GM19238 (cell line): ENCODE measurements around the gene DBH.

Source experiments
- DNase-seq: peaks from one replicate; pipeline ENCODE4 v3.0.0; 2011; ENCODE audit warnings: low spot score; ENCODE audit not compliant: insufficient read length

DBH gene

GRCh38 chr9:133635533-133636531 lies at the start of gene DBH:
DBH (plus strand) TSS chr9:133636363; CDS start chr9:133636372, 9 bp downstream.
- DNase-seq, result no peak

DNA sequence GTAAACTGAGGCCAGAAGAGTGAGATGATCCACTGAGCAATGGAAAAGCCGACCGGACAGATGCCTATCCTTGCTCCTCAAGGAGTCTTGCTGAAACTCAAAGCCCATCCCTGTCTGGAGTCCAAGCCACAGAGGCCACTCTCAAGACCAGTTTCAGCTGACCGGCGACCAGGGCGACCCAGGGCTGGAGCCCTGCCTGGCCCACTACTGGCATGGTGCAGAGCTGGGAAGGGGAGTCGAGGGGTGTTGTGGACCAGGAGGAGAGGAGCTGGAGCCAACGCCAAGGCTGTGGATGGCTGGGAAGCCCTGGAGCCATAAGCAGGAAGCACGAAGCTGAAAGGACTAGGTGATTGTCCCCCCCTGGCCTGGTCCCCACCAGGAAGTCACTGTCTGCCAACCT lies 49.1 kb upstream of the DBH start:
- DNase-seq, result no peak

DNA sequence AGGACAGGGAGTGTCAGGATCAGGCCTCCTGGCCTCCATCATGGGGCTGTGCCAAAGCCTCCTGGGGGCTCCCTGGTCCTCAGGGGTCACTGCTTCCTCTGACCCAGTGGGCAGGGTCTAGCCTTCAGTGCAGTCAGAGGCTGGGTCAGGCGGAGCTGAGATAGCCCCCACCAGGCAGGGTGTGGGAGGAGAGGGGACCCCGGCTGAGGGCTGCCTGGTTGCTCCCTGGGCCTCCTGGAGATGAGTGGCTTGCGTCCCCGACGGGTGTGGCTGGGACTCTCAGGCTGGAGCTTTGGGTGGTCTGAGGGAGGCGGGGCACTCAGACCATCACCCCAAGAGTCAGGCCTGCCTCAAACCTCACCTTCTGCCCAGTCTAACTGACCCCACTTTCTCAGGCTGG lies 48.7 kb upstream of the DBH start:
- no peak for DNase-seq

DNA sequence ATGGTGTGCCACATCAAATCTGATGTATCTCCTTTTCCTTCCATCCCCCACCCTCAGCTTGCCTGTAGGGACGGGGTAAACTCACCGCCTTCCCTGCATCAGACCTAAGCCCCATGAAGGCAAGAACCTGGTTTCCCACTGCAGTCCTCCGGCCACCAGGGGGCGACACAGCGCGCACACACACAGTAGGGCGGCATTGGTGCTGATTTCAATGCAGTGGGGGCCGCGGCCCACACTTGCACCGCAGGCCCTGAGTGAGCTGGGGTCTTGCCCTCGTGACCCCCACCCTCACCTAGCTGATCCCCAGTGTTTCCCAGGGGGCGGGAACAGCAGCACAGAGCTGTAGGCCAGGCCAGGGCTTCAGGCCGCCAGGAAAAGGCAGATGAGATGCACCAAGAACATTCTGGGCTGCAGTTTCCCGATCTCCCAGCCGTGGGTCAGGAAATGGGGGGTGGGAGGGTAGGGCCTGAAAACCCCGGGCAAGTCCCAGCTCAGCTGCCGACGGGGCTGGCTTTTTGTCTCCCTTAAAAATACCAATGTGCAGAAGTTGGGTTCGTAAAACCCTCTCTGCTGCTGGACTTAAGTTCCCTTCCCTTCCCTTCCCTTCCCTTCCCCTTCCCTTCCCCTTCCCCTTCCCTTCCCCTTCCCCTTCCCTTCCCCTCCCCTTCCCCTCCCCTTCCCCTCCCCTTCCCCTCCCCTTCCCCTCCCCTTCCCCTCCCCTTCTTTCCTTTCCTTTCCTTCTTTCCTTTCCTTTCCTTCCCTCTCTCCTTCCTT lies 46.5 kb upstream of the DBH start:
- no peak for DNase-seq

DNA sequence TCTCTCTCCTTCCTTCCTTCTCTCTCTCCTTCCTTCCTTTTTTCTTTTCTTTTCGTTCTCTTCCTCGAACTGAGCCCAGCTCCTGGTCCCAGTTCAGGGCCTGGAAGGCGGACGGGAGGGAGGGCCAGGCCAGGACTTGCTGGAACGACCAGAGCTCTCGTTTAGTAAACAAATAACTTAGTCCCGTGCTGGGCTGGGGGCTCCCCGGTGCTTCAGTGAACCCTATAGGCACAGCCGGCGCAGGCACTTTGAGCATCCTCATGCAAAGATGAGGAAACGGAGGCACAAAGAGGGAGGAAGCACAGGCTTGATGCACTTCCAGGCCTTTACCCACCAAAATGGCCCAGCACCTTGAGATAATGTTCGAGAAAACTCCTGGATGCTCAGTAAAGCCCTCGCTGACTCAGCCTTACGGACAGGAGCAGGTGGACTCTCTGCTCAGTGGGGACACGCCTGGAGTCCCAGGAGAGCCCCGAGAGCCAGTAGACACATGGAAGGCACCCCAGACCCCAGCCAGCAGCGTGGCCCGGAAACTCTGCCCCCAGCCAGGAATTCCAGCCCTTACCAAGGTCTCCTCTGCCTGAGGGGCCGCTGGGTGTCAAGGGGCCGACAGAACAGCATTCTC lies 45.8 kb upstream of the DBH start:
- no peak for DNase-seq

DNA sequence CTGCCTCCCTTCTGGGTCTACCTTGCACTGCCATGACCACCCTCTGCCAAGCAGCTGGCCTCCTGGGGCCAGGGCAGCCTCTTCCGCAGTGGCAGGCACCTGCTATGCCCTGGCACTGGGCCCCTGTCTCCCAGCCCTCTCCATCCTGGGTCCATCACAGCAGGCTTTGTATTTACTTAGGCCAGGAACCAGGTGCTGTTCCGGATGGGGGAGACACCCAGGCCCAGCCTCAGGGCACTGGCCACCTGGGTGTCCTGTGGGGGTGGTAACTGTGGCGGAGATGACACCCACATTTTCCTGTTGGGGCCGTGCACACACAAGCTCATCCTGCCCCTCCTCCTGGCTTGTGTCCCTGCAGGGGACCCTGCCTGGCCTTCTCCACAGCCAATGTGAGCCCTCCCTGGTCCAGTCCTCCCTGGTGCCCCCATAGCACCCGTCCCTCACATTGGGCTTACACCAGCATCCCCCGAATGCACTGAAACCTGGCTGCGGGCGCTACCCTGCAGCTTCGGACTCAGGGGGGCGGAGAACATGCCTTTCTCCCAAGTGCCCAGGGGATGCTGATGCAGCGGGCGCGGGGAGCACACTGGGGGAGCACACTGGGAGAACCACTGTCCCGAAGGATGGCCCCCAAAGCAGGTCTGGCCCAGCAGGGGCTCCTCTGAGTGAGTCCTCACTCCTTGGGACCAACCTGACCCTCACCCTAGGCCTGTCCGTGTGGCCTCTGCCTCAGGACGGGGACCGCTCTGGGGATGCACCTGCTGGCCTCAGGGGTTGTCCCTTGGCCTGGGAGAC lies 44.9 kb upstream of the DBH start:
- DNase-seq, result no peak

DNA sequence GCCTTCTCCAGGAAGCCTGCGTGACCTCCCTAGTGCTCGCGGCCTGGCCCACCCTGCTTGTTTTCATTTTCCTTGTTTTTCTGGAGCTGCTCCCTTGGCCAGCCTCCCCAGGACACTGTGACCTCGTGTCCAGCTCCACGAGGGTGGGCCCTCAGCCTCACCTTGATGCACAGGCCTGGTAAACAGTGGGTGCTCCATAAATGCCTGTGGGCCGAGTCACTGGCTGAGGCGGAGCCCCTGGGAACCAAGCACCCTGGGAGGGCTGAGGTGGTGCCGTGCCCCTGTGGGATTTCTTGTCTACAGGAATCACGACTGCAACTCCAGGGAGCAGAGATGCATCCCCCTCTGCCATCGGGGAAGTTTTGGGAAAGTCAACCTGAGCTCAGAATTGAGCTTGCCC lies 44.2 kb upstream of the DBH start:
- DNase-seq, result no peak

DNA sequence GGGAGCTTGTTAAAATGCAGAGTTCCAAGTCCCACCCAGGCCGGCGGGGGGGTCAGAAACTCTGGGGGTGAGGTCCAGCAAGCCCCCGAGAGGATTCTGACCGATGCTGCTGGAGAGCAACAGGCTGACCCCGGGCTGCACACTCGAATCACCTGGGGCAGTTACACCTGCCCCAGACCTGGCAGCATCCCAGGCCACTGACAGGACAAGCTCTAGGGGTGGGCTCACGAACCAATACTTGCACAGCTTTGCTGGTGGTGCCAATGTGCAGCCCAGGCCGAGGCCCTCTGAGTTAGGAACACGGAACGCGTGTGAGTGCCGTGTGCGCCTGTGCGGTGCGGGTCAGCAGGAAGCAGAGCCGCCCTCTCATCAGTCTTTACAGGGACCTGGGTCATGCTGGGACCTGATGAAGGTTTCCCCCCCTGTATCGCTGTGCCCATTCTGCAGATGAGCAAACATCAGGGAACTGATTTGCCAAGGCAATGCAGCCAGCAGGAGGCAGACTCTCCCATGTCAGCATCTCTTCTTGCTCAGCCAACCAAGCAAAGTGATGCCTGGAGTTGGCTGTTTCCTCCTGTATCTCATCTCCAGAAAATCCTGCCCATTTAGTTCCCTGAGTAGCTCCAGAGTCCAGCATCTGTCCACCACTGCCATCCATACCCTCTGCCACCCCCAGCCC lies 43.3 kb upstream of the DBH start:
- DNase-seq, result no peak

GRCh38 chr9:133593587-133594253 lies 42.4 kb upstream of the DBH start:
- DNase-seq, result no peak

DNA sequence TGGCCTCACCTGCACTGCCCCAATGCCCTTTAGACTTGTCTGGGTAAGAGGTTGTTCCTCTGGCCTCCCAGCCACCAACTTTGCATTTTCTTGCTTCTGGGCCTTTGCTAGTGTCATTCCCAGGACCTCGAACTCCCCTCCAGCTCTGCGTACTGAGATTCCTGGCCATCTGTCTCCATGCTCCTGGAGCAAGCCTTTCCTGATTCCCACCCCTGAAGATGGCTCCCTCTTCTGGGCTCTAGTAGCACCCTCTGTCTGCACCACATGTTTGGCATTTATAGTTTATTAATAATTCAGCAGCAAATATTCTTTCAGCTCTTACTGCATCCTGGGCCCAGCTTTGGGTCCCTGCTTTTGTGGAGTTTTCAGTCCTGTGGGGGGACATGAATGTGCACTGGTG lies 41.9 kb upstream of the DBH start:
- DNase-seq, result no peak

DNA sequence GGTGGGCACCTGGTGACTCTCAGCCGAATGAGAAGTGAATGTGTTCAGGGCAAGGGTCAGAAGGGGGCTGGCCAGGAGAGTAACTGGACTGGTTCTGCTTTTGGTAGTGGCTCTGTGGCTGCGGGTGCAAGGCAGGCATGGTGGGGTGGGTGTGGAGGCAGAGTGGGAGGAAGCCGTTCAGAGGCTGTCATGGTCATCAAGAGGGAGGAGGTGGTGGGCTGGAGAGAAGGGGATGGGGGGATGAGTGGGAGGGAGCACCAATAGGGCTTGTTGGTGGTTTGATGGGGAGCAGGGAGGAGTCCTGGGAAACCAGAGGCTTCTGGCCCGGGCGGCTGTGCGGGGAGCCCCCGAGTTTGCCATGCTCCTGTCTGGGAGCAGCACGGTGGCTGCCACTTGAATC lies 40.3 kb upstream of the DBH start:
- no peak for DNase-seq

GRCh38 chr9:133597316-133597957 lies 38.7 kb upstream of the DBH start:
- no peak for DNase-seq

GRCh38 chr9:133598978-133599377 lies 37.2 kb upstream of the DBH start:
- DNase-seq, result no peak

GRCh38 chr9:133599470-133600173 lies 36.5 kb upstream of the DBH start:
- no peak for DNase-seq

GRCh38 chr9:133600739-133601138 lies 35.4 kb upstream of the DBH start:
- no peak for DNase-seq

DNA sequence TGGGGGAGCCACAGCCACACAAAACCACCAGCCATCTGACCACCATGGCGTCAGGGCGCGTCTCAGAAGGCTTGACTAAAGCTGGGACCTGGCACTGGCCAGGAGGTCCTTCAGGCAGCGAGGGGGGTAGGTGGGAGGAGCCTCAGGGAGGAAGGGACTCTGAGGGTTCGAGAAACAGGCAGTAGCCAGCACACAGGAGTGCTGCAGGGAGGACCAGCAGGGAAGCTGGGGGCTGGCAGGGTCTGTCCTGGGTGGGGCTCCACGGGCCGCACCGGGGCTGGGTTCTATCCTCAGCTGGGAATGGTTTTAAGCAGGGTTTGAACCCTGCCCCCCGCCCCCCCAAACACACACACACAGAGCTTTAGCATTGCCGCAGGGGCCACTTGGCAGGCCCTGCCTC lies 34.4 kb upstream of the DBH start:
- DNase-seq, result no peak

DNA sequence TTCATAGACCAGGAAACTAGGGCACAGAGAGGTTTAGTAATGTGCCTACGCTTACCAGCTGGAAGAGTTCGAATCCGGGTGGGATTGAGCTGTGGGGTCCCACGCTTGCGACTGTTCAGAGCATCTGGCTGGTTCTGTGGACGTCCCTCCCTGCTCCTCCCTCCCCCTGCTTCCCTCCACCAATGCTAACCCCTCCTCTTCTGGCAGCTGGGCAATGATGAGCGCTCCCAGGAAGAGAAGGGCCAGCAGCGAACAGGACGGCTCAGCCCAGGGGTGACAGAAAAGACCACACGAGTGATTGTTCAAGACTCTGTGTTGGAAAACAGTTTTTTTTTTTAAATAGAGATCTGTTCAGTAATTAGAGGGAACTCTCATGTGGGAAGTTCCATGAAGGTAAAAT lies 33.9 kb upstream of the DBH start:
- DNase-seq, result no peak

DNA sequence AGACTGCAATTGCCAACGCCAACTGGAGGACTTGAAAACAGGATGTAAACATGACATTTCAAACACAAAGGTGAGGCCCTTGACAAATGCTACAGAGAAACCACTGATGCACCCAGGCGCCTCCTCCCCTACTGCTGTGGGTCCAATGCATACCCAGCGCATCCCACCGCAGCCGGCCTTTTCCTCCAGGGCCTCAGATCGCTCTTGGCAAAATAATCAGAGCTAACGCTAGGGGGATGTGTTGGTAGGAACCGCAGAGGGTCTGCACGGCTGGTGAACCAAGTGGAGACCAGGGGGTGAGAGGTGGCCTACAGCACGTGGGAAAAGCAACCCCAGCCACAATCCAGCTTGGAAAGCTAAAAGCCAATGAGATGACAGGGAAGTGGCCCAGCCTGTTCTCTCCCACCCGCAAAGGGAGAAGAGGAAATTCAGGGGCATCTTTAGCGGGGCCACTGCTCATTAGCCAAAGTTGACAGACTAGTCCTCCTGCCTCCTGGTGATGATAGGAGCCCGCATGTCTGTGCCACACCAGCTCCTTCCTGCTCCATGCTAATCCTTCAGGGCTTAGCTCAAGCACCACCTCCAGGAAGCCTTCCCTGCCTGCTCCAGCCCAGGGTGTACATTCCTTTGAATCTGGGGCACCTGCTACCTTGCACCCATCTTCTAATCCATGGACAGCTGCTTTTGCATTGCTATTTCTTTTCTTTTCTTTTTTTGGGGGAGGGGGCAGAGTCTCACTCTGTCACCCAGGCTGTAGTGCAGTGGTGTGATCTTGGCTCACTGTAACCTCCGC lies 32.8 kb upstream of the DBH start:
- DNase-seq, result no peak
